Panc1 (cell line): ENCODE data around the gene MRPL18. TPM values are rescaled to one million over a fixed set of nuclear protein-coding genes. Genes with fewer than 3 reads are reported as not detected.

Experiments used
- ATAC-seq: fragments of 200-7000 bp; cut with Tn5 transposase; 2 replicates; pipeline ENCODE4 v1.9.1; 2020; ENCODE audit warnings: mild to moderate bottlenecking, moderate library complexity
- BruUV-seq: library from RNA; stranded (reverse); fragments of 400-500 nt; replicated peaks from 2 replicates; lab custom pipeline; 2021; lab: Mats Ljungman, UMichigan
- CTCF ChIA-PET: fragments of 300-600 bp; sonication (Branson Sonifier 250); formaldehyde crosslinking; loops from one replicate; lab custom pipeline; 2022; ENCODE audit warnings: antibody characterized with exemption; lab: Charles Lee
- POLR2A ChIA-PET: fragments of 300-600 bp; sonication (Branson Sonifier 250); formaldehyde crosslinking; loops from one replicate; lab custom pipeline; 2022; ENCODE audit warnings: antibody characterized with exemption; lab: Charles Lee
- DNase-seq: peaks from one replicate; pipeline ENCODE4 v3.0.0-alpha.2; 2010; ENCODE audit warnings: low read depth, low spot score
- H3K27ac ChIP-seq: 2 replicates; pipeline ENCODE4 v1.5.1; 2011; ENCODE audit warnings: mild to moderate bottlenecking, low read length, inconsistent platforms
- H3K27me3 ChIP-seq: fragments of 200-500 bp; sonication (Bioruptor generic); 2 replicates; pipeline ENCODE4 v1.6.0; 2014; ENCODE audit warnings: low read length, inconsistent platforms; ENCODE audit not compliant: control insufficient read depth, insufficient read depth
- H3K36me3 ChIP-seq: fragments of 200-500 bp; sonication (Bioruptor generic); 2 replicates; pipeline ENCODE4 v1.5.1; 2014; ENCODE audit warnings: inconsistent platforms, mild to moderate bottlenecking, low read length, moderate library complexity; ENCODE audit not compliant: control insufficient read depth, insufficient read depth
- H3K4me1 ChIP-seq: 2 replicates; pipeline ENCODE4 v1.5.1; 2011; ENCODE audit warnings: inconsistent platforms, mild to moderate bottlenecking, low read length, moderate library complexity; ENCODE audit not compliant: control insufficient read depth, insufficient read depth
- H3K4me3 ChIP-seq, 2 experiments: 2 replicates each; pipeline ENCODE4 v1.5.1; 2011 to 2012; ENCODE audit warnings: low read depth in 2 of 2, low read length in 2 of 2, mild to moderate bottlenecking in 2 of 2, inconsistent platforms in 1 of 2, moderate library complexity in 1 of 2
- H3K9me3 ChIP-seq: fragments of 200-500 bp; sonication (Bioruptor generic); 2 replicates; pipeline ENCODE4 v1.5.1; 2014; ENCODE audit warnings: low read depth, mild to moderate bottlenecking, inconsistent platforms, low read length, moderate library complexity; ENCODE audit not compliant: control insufficient read depth, insufficient read depth
- POLR2AphosphoS5 ChIP-seq: IDR thresholded peaks from 2 replicates; pipeline ENCODE4 v1.6.1; 2012; ENCODE audit warnings: mild to moderate bottlenecking, low read depth, low read length, moderate library complexity
- REST ChIP-seq, 2 experiments: IDR thresholded peaks; 2 replicates each; pipeline ENCODE4 v1.6.1; 2011 to 2012; ENCODE audit warnings: low read depth in 2 of 2, control low read depth in 1 of 2, low read length in 1 of 2, mild to moderate bottlenecking in 1 of 2, moderate library complexity in 1 of 2; ENCODE audit not compliant: insufficient read depth in 1 of 2
- SIN3A ChIP-seq: IDR thresholded peaks from 2 replicates; pipeline ENCODE4 v1.6.1; 2012; ENCODE audit warnings: low read depth, mild to moderate bottlenecking, low read length, moderate library complexity, borderline replicate concordance; ENCODE audit not compliant: insufficient read depth
- TCF7L2 ChIP-seq: IDR thresholded peaks from 2 replicates; pipeline ENCODE4 v1.6.1; 2011; ENCODE audit warnings: mild to moderate bottlenecking, low read depth, low read length, inconsistent platforms
- in situ Hi-C: cut with HindIII; loops from 2 replicates; pipeline ENCODE4 v1.10.0; 2016; ENCODE audit warnings: low sequenced_read_pairs, low pct_unique_long_range_greater_than_20kb
- intact Hi-C: fragments of 100-400 bp; cut with micrococcal nuclease; formaldehyde crosslinking; loops from one replicate; pipeline ENCODE4 v1.10.0; 2022; ENCODE audit not compliant: unreplicated experiment
- total RNA-seq: library from RNA; stranded (reverse); gene quantifications from one replicate; pipeline ENCODE4 v1.2.1, GENCODE V29; 2021; ENCODE audit not compliant: unreplicated experiment
- TF ChIP-seq, protein P1 (sequence below): fragments of 450-650 bp; IDR thresholded peaks from 2 replicates; pipeline ENCODE4 v1.5.1; 2017; ENCODE audit warnings: mild to moderate bottlenecking

The MRPL18 gene
- total RNA-seq, 1 experiment from 2014 or later, result 98.4 TPM

- ATAC-seq (peak; percentile 96), DNase-seq (peak; percentile 71)
- Histone ChIP-seq H3K36me3 (peaks cover 7% of the 10 kb centered on the region), H3K9me3 (no peaks in the 10 kb centered on the region), H3K27me3 (no peaks in the 10 kb centered on the region), H3K4me1 (peaks cover 23% of the 10 kb centered on the region), H3K27ac (peak within 1 kb of the TSS; percentile 94), H3K4me3 (peak within 1 kb of the TSS; percentile 71 to 91)
- TF ChIP-seq, protein P1, sequence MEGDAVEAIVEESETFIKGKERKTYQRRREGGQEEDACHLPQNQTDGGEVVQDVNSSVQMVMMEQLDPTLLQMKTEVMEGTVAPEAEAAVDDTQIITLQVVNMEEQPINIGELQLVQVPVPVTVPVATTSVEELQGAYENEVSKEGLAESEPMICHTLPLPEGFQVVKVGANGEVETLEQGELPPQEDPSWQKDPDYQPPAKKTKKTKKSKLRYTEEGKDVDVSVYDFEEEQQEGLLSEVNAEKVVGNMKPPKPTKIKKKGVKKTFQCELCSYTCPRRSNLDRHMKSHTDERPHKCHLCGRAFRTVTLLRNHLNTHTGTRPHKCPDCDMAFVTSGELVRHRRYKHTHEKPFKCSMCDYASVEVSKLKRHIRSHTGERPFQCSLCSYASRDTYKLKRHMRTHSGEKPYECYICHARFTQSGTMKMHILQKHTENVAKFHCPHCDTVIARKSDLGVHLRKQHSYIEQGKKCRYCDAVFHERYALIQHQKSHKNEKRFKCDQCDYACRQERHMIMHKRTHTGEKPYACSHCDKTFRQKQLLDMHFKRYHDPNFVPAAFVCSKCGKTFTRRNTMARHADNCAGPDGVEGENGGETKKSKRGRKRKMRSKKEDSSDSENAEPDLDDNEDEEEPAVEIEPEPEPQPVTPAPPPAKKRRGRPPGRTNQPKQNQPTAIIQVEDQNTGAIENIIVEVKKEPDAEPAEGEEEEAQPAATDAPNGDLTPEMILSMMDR, result no peak
- TF ChIP-seq REST (IDR thresholded peaks at IDR 0.05; ENCODE audit: insufficient read depth in 1 of 2, low read depth in 2 of 2, low read length in 1 of 2) (no peak), SIN3A (peak; percentile 74; the same call in 1 of the 2 replicates), POLR2AphosphoS5 (peak; percentile 84), TCF7L2 (no peak)
- intact Hi-C loops (no loop called here), in situ Hi-C loops (no loop called here)
- ChIA-PET CTCF (interaction anchor here (0.5 kb wide), 1 partner anchor 42 kb away, joined by 5 read pairs; no protein-coding TSS in a partner anchor), POLR2A (interaction anchor here (0.6 kb wide), 2 partner anchors 27 to 35 kb away, joined by 3 to 6 read pairs; partner anchors contain the start of genes TCP1 and WTAP)
- BruUV-seq, result no TSS peak
Measured at GRCh38 chr6:159761873-159762680, 28.2 kb upstream of the MRPL18 start, which contains the start of gene ACAT2. ACAT2 (plus strand) TSS chr6:159762045; CDS start chr6:159762088, 43 bp downstream.

DNA sequence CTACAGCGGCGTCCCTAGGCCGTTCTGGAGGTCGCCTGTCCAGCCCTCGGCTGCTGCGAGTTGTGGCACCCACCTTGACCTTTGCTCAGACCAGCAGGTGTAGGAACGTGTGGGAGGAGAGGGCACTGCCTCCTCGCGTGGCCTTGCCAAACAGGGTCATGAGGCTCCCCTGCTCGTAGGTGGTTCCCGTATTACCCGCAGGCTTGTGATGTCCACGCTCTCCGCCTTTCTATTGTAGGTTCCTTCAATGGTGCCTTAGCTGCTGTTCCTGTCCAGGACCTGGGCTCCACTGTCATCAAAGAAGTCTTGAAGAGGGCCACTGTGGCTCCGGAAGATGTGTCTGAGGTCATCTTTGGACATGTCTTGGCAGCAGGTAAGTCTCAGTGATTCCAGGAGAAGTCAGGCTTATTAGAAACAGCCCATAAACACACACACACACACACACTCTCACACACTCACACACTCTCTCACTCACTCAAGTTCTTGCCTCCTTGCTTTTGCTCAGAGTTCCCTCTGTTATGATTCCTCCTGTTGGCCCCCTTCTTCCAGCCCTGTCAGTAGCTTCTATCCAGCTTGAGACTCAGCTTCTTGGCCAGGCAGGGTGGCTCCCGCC is 27.5 kb upstream of the MRPL18 start:
- peak; percentile 2 for ATAC-seq
- BruUV-seq, result TSS peak; percentile 44
- in situ Hi-C loops, result no loop called here

More for the DNA sequence above, 27.5 kb upstream of the MRPL18 start:
- Histone ChIP-seq H3K4me1 (peaks cover 23% of the 10 kb centered on the region), H3K27ac (peak overlapping the region; percentile 65), H3K4me3 (peak overlapping the region; percentile 71 to 91), H3K9me3 (no peaks in the 10 kb centered on the region), H3K36me3 (peaks cover 9% of the 10 kb centered on the region), H3K27me3 (no peaks in the 10 kb centered on the region)
- ChIA-PET CTCF (no interaction called here), POLR2A (interaction anchor here (0.6 kb wide), 1 partner anchor 27 kb away, joined by 6 read pairs; the partner anchor contains the start of gene TCP1)
- no peak for DNase-seq
- intact Hi-C loops, result no loop called here
- TF ChIP-seq REST (IDR thresholded peaks at IDR 0.05; ENCODE audit: insufficient read depth in 1 of 2, low read depth in 2 of 2, low read length in 1 of 2), result no peak
